NT2/D1 (cell line): ENCODE measurements around the gene GALP.
"Not testable (repeated sequence)": the region's sequence is repeated elsewhere in the genome, so short reads cannot be mapped to it uniquely, and the experiment has no call there.

ENCODE experiments used
- DNase-seq: peaks from one replicate; pipeline ENCODE4 v3.0.0-alpha.2; 2011; ENCODE audit warnings: low read depth, low spot score
- H3K27me3 ChIP-seq: 2 replicates; pipeline ENCODE4 v1.6.0; 2011; ENCODE audit warnings: mild to moderate bottlenecking; ENCODE audit not compliant: insufficient read length, insufficient read depth
- H3K36me3 ChIP-seq: 2 replicates; pipeline ENCODE4 v1.6.1; 2011; ENCODE audit warnings: mild to moderate bottlenecking, low read length, mixed read lengths; ENCODE audit not compliant: insufficient read depth, insufficient read length
- H3K4me1 ChIP-seq: 2 replicates; pipeline ENCODE4 v1.5.1; 2011; ENCODE audit not compliant: insufficient read depth, insufficient read length
- H3K4me3 ChIP-seq: 2 replicates; pipeline ENCODE4 v1.5.1; 2011; ENCODE audit warnings: low read depth; ENCODE audit not compliant: insufficient read length
- H3K9ac ChIP-seq: 2 replicates; pipeline ENCODE4 v1.6.0; 2011; ENCODE audit warnings: low read depth; ENCODE audit not compliant: insufficient read length
- H3K9me3 ChIP-seq: 2 replicates; pipeline ENCODE4 v1.5.1; 2011; ENCODE audit warnings: mild to moderate bottlenecking, low read length; ENCODE audit not compliant: insufficient read depth
- SUZ12 ChIP-seq: IDR thresholded peaks from 2 replicates; pipeline ENCODE4 v1.6.1; 2011; ENCODE audit not compliant: insufficient read length, insufficient read depth; ENCODE audit errors: extremely low read depth
- YY1 ChIP-seq: IDR thresholded peaks from 2 replicates; pipeline ENCODE4 v1.6.1; 2011; ENCODE audit not compliant: insufficient read length, insufficient read depth
- ZNF274 ChIP-seq: IDR thresholded peaks from 2 replicates; pipeline ENCODE4 v1.6.1; 2011; ENCODE audit warnings: mild to moderate bottlenecking, low read depth, low read length

The GALP gene

GRCh38 chr19:56174086-56174485 lies 1.7 kb upstream of the GALP start:
- Histone ChIP-seq H3K9ac (no peak overlapping the region), H3K9me3 (no peaks in the 10 kb centered on the region), H3K4me3 (no peak overlapping the region), H3K36me3 (no peaks in the 10 kb centered on the region), H3K27me3 (peaks cover 7% of the 10 kb centered on the region), H3K4me1 (peaks cover 4% of the 10 kb centered on the region)
- no peak for TF ChIP-seq ZNF274
- DNase-seq, result no peak

DNA sequence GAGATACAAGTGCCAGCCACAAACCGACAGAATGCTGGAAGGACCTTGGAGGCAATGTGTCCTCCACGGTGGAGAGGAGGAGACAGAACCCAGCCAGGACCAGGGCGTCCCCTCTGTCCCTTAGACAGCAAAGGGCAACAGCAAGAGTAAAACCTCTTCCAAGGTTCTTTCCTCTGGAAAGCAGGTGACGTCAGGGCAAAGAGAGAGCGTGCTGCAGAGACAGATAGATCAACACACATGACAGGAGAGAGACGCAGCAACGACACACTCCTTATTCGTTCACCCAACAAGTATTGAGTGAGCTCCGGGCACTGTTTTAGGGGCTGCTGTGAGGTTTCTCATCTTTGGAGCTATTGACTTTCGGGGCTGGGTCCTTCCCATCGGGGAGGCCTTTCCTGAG lies 1.3 kb upstream of the GALP start:
- TF ChIP-seq SUZ12 (no peak), ZNF274 (no peak), YY1 (no peak)
- no peak for DNase-seq
- peaks cover 7% of the 10 kb centered on the region for H3K27me3 ChIP-seq
- peaks cover 4% of the 10 kb centered on the region for H3K4me1 ChIP-seq
- H3K36me3 ChIP-seq, result no peaks in the 10 kb centered on the region
- no peaks in the 10 kb centered on the region for H3K9me3 ChIP-seq
- no peak overlapping the region for H3K9ac ChIP-seq
- H3K4me3 ChIP-seq, result no peak overlapping the region

DNA sequence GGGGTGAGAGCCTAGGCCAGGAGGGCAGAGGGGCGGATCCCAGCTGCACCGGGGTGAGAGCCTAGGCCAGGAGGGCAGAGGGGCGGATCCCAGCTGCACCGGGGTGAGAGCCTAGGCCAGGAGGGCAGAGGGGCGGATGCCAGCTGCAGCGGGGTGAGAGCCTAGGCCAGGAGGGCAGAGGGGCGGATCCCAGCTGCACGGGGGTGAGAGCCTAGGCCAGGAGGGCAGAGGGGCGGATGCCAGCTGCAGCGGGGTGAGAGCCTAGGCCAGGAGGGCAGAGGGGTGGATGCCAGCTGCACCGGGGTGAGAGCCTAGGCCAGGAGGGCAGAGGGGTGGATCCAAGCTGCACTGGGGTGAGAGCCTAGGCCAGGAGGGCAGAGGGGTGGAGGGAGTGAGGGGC lies 502 bp downstream of the GALP start:
- H3K4me1 ChIP-seq, H3K27me3 ChIP-seq, H3K4me3 ChIP-seq, H3K9ac ChIP-seq, H3K36me3 ChIP-seq, H3K9me3 ChIP-seq, DNase-seq: not testable (repeated sequence)

GRCh38 chr19:56176881-56177280 lies 1.1 kb downstream of the GALP start:
- TF ChIP-seq SUZ12 (no peak), ZNF274 (no peak), YY1 (no peak)
- peaks cover 4% of the 10 kb centered on the region for H3K4me1 ChIP-seq
- H3K27me3 ChIP-seq, result peaks cover 7% of the 10 kb centered on the region
- H3K36me3 ChIP-seq, result no peaks in the 10 kb centered on the region
- no peak overlapping the region for H3K9ac ChIP-seq
- no peak for DNase-seq
- H3K4me3 ChIP-seq, result no peak overlapping the region
- H3K9me3 ChIP-seq, result no peaks in the 10 kb centered on the region

DNA sequence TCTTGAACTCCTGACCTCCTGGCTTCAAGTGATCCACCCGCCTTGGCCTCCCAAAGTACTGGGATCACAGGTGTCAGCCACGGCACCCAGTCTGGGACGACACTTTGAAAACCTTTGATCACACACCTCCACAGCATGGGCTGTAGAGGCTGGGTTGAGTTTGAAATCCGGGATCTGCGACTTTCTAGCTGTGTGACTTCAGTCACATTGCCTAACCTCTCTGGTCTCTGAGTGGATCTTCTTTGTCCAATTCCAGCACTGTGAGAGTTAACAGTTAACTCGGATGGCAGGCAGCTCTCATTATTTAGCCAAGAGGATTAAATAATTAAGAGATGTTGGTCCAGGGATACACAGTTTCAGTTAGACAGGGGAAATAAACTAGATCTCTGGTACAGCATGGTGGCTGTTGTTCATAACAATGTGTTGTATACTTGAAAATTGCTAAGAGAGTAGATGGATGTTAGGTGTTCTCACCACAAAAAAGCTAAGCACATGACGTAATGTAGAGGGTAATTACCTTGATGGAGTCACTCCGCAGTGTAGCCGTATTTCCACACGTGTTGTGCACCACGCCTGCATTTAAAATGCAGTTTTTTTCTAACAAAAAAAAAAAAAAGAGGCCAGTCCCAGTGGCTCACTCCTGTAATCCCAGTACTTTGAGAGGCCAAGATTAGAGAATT lies 1.9 kb downstream of the GALP start:
- peaks cover 4% of the 10 kb centered on the region for H3K4me1 ChIP-seq
- H3K36me3 ChIP-seq, result no peaks in the 10 kb centered on the region
- TF ChIP-seq SUZ12 (no peak), ZNF274 (no peak), YY1 (no peak)
- no peaks in the 10 kb centered on the region for H3K9me3 ChIP-seq
- H3K9ac ChIP-seq, result no peak overlapping the region
- no peak for DNase-seq
- H3K27me3 ChIP-seq, result peaks cover 7% of the 10 kb centered on the region
- no peak overlapping the region for H3K4me3 ChIP-seq

DNA sequence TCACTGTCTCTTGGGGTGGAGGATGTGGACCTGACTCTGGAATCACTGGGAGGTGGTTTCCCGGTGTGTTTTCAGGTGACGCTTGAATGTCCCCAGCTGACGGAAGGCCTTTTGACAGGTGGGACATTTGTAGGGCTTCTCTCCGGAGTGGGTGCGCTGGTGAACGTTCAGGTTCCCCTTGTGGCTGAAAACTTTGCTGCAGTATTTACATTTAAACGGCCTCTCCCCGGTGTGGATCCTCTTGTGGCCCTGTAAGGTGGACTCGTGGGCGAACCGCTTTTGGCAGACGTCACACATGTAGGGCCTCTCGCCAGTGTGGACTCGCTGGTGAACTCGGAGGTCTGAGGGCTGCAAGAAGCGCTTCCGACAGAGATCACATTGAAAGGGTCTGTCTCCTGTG lies 14.0 kb downstream of the GALP start:
- no peak for DNase-seq
- Histone ChIP-seq H3K4me3 (no peak overlapping the region), H3K36me3 (no peaks in the 10 kb centered on the region), H3K9me3 (no peaks in the 10 kb centered on the region), H3K27me3 (no peaks in the 10 kb centered on the region), H3K4me1 (no peaks in the 10 kb centered on the region), H3K9ac (no peak overlapping the region)
- TF ChIP-seq SUZ12, result no peak

DNA sequence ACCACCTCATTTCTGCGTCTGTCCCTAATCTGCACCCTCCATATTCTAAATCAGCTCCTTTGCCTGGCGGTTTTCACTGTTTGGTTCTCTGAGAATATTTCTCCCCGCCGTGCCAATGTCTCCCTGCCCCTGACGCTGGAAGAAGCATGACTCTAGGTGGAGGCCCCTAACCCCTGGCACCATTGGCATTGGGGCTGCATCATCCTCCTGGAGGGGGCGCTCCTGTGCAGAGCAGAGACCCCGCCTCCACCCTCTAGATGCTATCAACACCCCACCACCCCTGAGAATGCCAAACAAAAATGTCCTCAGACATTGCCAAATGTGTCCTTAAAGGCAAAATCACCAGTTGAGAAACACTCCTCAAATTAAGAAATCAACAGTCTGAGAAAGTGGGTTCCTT lies 15.3 kb downstream of the GALP start:
- DNase-seq, result no peak
- Histone ChIP-seq H3K27me3 (no peaks in the 10 kb centered on the region), H3K4me1 (no peaks in the 10 kb centered on the region), H3K9ac (no peak overlapping the region), H3K36me3 (no peaks in the 10 kb centered on the region), H3K4me3 (no peak overlapping the region), H3K9me3 (no peaks in the 10 kb centered on the region)
- TF ChIP-seq ZNF274 (no peak), YY1 (no peak), SUZ12 (no peak)

DNA sequence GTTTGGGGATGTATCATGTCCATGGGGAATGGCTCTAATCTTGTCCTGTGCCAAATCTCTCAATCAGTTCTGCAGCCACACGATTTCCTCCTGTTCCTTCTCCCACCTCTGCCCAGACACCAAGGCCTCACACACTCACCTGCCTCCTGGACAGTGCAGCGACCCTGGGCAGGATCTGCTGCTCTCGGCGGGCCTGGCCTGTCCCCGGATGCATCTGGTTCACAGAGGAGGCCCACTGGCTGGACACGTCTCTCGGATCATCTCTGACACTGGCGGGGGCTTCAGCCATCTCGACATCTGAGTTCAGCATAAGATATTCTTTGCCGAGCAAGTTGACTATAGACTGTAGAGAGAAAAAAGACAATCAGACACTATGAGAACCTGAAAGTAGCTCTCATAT lies 15.9 kb downstream of the GALP start:
- H3K27me3 ChIP-seq, result no peaks in the 10 kb centered on the region
- H3K4me3 ChIP-seq, result no peak overlapping the region
- H3K36me3 ChIP-seq, result no peaks in the 10 kb centered on the region
- H3K9ac ChIP-seq, result no peak overlapping the region
- no peaks in the 10 kb centered on the region for H3K4me1 ChIP-seq
- TF ChIP-seq SUZ12 (no peak), YY1 (no peak), ZNF274 (no peak)
- DNase-seq, result no peak
- no peaks in the 10 kb centered on the region for H3K9me3 ChIP-seq
